ENCODE results near the gene SLN. TPM values are rescaled to one million over a fixed set of nuclear protein-coding genes. Genes with fewer than 3 reads are reported as not detected.

Gene SLN
- total RNA-seq, 1 donor = not detected

DNA sequence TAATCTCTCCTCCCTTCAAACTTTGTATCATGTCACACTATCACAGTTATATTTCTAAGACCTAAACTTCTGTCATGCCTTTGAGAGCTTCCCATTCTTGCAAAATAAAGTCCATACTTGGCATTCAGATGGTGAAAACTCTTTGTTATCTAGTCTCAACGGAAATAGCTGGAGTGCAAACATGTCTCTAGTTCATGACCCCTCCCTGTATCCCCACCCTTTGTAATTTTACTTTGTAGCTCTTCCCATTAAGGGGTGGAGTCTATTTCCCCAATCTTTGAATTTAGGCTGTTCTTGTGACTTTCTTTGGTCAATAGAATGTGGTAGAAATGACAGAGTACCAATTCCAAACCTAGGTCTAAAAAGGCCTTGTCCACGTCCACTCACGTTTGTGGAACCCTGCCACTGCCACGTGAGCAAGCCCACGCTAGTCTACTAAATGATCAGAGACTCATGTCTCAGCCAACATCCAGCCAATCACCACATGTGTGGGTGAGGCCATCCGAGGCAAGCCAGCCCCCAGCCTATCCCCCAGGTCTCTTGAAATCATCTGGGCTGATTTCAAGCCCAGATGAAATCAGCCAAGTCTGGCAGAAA, 23.4 kb downstream of the SLN start:
- no peak overlapping the region for H3K4me3 ChIP-seq (ENCODE audit: low read depth, low read length)
- DNase-seq (ENCODE audit: low read depth) = no peak

DNA sequence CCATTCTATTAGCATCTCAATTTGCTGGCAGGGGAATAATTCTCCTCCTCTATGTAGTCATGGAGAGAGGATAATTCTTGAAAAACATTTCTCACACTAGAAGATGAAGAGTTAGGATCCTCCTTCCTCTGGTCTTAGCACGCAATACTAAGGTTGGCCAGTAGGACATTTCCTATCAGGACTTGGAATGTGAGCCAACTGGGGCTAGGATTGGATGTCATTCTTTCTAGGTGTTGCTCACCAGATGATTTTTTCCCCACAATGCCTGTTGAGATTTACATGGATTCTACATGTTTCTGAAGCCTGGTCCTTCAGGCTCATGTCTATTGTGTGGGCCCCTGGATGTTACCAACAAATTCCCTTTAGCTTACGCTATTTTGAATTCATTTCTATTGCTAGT, 28.0 kb downstream of the SLN start:
- no peak for DNase-seq (ENCODE audit: low read depth)
- H3K4me3 ChIP-seq (ENCODE audit: low read depth, low read length) = no peak overlapping the region
- TF ChIP-seq, protein P1, sequence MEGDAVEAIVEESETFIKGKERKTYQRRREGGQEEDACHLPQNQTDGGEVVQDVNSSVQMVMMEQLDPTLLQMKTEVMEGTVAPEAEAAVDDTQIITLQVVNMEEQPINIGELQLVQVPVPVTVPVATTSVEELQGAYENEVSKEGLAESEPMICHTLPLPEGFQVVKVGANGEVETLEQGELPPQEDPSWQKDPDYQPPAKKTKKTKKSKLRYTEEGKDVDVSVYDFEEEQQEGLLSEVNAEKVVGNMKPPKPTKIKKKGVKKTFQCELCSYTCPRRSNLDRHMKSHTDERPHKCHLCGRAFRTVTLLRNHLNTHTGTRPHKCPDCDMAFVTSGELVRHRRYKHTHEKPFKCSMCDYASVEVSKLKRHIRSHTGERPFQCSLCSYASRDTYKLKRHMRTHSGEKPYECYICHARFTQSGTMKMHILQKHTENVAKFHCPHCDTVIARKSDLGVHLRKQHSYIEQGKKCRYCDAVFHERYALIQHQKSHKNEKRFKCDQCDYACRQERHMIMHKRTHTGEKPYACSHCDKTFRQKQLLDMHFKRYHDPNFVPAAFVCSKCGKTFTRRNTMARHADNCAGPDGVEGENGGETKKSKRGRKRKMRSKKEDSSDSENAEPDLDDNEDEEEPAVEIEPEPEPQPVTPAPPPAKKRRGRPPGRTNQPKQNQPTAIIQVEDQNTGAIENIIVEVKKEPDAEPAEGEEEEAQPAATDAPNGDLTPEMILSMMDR (IDR thresholded peaks at IDR 0.05; ENCODE audit: insufficient read depth, low read depth, low read length) = peak; percentile 60

More for the DNA sequence above, 23.4 kb downstream of the SLN start:
- TF ChIP-seq, protein P1 (IDR thresholded peaks at IDR 0.05; ENCODE audit: insufficient read depth, low read depth, low read length) = no peak

DNA sequence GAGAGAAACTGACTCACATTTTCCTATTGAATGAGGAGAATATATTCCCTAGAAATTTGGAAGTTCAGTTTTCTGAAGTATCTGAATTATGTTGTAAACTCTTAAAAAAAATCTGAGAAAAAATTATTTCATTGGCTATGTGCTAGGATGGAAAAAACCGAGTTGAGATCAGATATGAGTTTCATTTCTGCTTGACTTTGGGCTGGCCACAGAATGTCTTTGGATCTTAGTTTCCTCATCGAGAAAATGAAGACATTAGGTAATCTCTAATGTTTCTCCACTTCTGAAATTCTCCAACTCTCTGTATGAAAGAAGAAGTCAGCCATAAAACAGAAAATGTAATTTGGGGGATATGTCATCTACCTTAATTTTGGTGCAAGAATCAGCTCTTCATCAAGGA, 28.8 kb downstream of the SLN start:
- TF ChIP-seq, protein P1 (IDR thresholded peaks at IDR 0.05; ENCODE audit: insufficient read depth, low read depth, low read length) = no peak
- H3K4me3 ChIP-seq (ENCODE audit: low read depth, low read length) = no peak overlapping the region

DNA sequence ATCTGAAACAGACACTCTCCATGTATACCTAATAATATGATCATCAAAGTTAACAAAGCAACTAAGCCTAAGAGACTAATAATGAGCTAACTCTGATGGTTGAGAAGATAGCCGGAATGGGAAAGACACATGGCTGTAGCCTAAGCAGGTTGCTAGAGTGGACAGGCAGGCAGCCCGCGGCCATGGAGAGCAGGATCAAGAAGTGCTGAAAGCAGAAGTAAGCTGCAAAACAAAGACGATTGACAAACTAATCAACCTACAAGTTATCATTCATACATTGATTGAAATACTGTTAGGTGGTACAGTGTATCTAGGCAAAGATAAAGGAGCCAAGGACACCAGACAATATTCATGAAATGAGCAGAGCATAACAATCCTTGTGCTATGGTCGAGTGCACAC, 29.3 kb downstream of the SLN start:
- TF ChIP-seq, protein P1 (IDR thresholded peaks at IDR 0.05; ENCODE audit: insufficient read depth, low read depth, low read length) = no peak
- H3K4me3 ChIP-seq (ENCODE audit: low read depth, low read length) = no peak overlapping the region
- no peak for DNase-seq (ENCODE audit: low read depth)

More for the DNA sequence above, 28.8 kb downstream of the SLN start:
- no peak for DNase-seq (ENCODE audit: low read depth)

DNA sequence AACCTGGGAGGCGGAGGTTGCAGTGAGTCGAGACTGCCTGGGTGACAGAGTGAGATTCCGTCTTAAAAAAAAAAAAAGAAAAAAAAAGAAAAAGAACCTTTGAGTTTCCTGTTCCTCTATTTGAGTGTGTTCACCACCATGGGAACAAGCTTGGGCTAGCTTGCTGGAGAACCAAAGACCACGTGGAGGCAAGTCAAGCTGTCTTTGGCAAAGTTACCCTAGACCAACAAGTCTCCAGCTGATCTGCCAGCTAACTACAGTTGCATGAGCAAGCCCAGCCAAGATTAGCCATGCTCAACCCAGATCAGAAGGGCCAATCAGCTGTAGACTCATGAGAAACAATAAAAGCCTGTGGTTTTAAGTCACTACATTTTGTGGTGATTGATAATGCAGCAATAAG, 29.7 kb downstream of the SLN start:
- DNase-seq (ENCODE audit: low read depth) = no peak
- H3K4me3 ChIP-seq (ENCODE audit: low read depth, low read length) = no peak overlapping the region
- TF ChIP-seq, protein P1 (IDR thresholded peaks at IDR 0.05; ENCODE audit: insufficient read depth, low read depth, low read length) = no peak

DNA sequence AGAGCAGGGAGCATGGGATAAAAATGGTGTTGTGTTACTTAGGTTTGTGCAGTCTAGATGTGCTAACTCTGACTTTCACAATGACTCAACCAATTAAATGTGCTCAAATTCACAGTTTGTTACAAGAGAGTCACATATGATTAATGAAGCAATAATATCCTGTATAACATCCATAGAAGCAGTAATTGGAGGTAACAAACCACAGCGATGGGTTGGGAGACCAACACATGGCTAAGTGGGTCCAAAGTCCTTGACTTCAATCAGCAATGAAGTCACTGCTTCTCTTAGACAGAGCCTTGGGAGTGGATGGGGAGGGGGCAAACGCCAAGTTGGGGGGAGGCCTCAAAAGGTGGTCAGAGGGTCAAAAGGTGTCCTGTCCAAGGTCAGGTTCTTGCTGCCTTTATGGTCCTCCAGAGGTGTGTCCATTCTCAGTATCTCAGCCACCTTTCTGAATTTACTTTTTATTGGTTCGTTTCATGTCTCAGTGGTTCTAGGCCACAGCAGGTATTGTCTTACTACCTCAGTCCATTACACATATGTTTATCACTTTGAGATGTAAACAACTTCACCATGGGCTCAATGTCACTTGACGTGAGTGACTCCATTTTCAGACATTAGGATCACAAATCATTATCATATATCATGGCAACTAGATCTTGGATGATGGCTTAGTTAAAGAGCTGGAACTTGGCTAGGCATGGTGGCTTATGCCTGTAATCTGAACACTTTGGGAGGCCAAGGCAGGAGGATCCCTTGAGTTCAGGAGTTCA, 32.4 kb downstream of the SLN start:
- TF ChIP-seq, protein P1 (IDR thresholded peaks at IDR 0.05; ENCODE audit: insufficient read depth, low read depth, low read length) = no peak
- no peak overlapping the region for H3K4me3 ChIP-seq (ENCODE audit: low read depth, low read length)
- DNase-seq (ENCODE audit: low read depth) = no peak
